ENCODE data around the gene XAGE1B. TPM values are rescaled to one million over a fixed set of nuclear protein-coding genes. Genes with fewer than 3 reads are reported as not detected.

Gene XAGE1B
- total RNA-seq, 1 donor from 2014 or later, result not detected

Other genes starting within 250 kb of the XAGE1B start
- not detected for gene XAGE2, start 148.0 kb downstream of the XAGE1B start, total RNA-seq
- gene XAGE1A, start 21.3 kb downstream of the XAGE1B start, total RNA-seq, result not detected
- not detected for gene SSX7, start 137.8 kb upstream of the XAGE1B start, total RNA-seq
- not detected for gene SSX2, start 190.1 kb upstream of the XAGE1B start, total RNA-seq
- gene SSX2B, start 234.2 kb upstream of the XAGE1B start, total RNA-seq, result not detected